Keratinocyte (primary cell): ENCODE measurements around the gene TARP.

Experiments
- DNase-seq: peaks from one replicate; pipeline ENCODE4 v3.0.0-alpha.2; 2011; ENCODE audit warnings: low read depth, missing footprints, low spot score
- FAIRE-seq: peaks from 2 replicates; lab custom pipeline; 2011; peaks lifted over from hg19 to GRCh38; lab: Jason Lieb, UNC
- H2AFZ ChIP-seq: 2 replicates; pipeline ENCODE4 v1.6.0; 2012; ENCODE audit warnings: low read length, control low read depth, inconsistent platforms; ENCODE audit not compliant: control insufficient read depth
- H3K27ac ChIP-seq: 2 replicates; pipeline ENCODE4 v1.5.1; 2011; ENCODE audit warnings: low read length; ENCODE audit not compliant: control insufficient read depth, insufficient read depth
- H3K27me3 ChIP-seq: 3 replicates; pipeline ENCODE4 v1.6.0; 2011; ENCODE audit warnings: low read length; ENCODE audit not compliant: control insufficient read depth, insufficient read depth; ENCODE audit errors: extremely low read depth
- H3K36me3 ChIP-seq, 2 experiments: 2 replicates in 1 of 2; 3 replicates in 1 of 2; pipeline ENCODE4 v1.5.1; 2011; ENCODE audit warnings: low read length in 2 of 2, mild to moderate bottlenecking in 1 of 2; ENCODE audit not compliant: control insufficient read depth in 2 of 2, insufficient read depth in 2 of 2; ENCODE audit errors: extremely low read depth in 1 of 2
- H3K4me1 ChIP-seq: 3 replicates; pipeline ENCODE4 v1.5.1; 2011; ENCODE audit warnings: low read length; ENCODE audit not compliant: control insufficient read depth, insufficient read depth; ENCODE audit errors: extremely low read depth
- H3K4me2 ChIP-seq: 3 replicates; pipeline ENCODE4 v1.6.0; 2011; ENCODE audit warnings: low read depth, low read length; ENCODE audit not compliant: control insufficient read depth, insufficient read depth; ENCODE audit errors: extremely low read depth
- H3K4me3 ChIP-seq, 3 experiments: fragments of 200-600 bp in 1 of 3; sonication (generic) in 1 of 3; 2 replicates in 2 of 3; 3 replicates in 1 of 3; pipeline ENCODE4 v1.5.1; 2011 to 2016; ENCODE audit warnings: low read length in 3 of 3, mild to moderate bottlenecking in 3 of 3, control low read depth in 2 of 3, inconsistent platforms in 1 of 3, low read depth in 1 of 3, mixed read lengths in 1 of 3, mixed run types in 1 of 3, moderate library complexity in 1 of 3; ENCODE audit not compliant: control insufficient read depth in 2 of 3, insufficient read depth in 2 of 3; ENCODE audit errors: extremely low read depth in 1 of 3
- H3K79me2 ChIP-seq: 2 replicates; pipeline ENCODE4 v1.6.0; 2012; ENCODE audit warnings: low read length; ENCODE audit not compliant: control insufficient read depth, insufficient read depth
- H3K9ac ChIP-seq: 3 replicates; pipeline ENCODE4 v1.6.0; 2011; ENCODE audit warnings: low read length; ENCODE audit not compliant: control insufficient read depth, insufficient read depth; ENCODE audit errors: extremely low read depth
- H3K9me1 ChIP-seq: 3 replicates; pipeline ENCODE4 v1.6.0; 2011; ENCODE audit warnings: low read length; ENCODE audit not compliant: control insufficient read depth, insufficient read depth; ENCODE audit errors: extremely low read depth
- H3K9me3 ChIP-seq: 2 replicates; pipeline ENCODE4 v1.5.1; 2012; ENCODE audit warnings: low read depth, low read length; ENCODE audit not compliant: control insufficient read depth
- H4K20me1 ChIP-seq: 3 replicates; pipeline ENCODE4 v1.6.0; 2011; ENCODE audit warnings: low read length; ENCODE audit not compliant: control insufficient read depth, insufficient read depth; ENCODE audit errors: extremely low read depth
- EZH2 ChIP-seq: IDR thresholded peaks from one replicate; pipeline ENCODE4 v1.6.1; 2012; ENCODE audit warnings: inconsistent platforms, mild to moderate bottlenecking, low read length, moderate library complexity
- dilution Hi-C: fragments of 300-500 bp; cut with MboI; formaldehyde crosslinking; loops from one replicate; pipeline ENCODE4 v1.7.0; 2020; ENCODE audit warnings: low sequenced_read_pairs; ENCODE audit not compliant: extremely low pct_ligation_motif_present
- TF ChIP-seq, protein P1 (sequence below), 3 experiments: IDR thresholded peaks in 1 of 3; conservative IDR thresholded peaks in 1 of 3; optimal IDR thresholded peaks in 1 of 3; 2 replicates in 2 of 3; 3 replicates in 1 of 3; pipeline versions ENCODE3 to v1.5.1; 2011; ENCODE audit warnings: low read length in 3 of 3, mild to moderate bottlenecking in 3 of 3, moderate library complexity in 2 of 3, control low read depth in 1 of 3, inconsistent platforms in 1 of 3; ENCODE audit not compliant: insufficient read depth in 2 of 3; ENCODE audit errors: extremely low read depth in 1 of 3

Gene TARP

DNA sequence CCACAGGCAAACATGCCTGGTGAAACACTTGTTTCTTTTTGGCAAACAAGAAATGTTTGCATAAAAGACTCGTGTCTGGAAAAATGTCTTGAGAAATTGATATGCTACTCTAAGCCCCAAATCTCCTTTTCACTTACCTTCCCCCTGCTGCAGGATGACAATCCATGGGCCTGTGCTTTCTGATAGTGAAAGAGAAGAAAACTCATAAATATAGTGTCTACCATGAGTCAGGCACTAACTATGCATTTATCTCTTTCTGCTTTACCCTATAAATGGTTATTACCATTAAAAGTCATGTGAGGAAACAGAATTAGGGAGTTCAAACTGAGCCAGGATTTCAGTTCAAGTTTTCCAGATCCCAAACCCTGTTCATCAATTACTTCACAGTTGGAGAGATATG, 6.6 kb upstream of the TARP start:
- TF ChIP-seq EZH2: no peak
- TF ChIP-seq, protein P1, sequence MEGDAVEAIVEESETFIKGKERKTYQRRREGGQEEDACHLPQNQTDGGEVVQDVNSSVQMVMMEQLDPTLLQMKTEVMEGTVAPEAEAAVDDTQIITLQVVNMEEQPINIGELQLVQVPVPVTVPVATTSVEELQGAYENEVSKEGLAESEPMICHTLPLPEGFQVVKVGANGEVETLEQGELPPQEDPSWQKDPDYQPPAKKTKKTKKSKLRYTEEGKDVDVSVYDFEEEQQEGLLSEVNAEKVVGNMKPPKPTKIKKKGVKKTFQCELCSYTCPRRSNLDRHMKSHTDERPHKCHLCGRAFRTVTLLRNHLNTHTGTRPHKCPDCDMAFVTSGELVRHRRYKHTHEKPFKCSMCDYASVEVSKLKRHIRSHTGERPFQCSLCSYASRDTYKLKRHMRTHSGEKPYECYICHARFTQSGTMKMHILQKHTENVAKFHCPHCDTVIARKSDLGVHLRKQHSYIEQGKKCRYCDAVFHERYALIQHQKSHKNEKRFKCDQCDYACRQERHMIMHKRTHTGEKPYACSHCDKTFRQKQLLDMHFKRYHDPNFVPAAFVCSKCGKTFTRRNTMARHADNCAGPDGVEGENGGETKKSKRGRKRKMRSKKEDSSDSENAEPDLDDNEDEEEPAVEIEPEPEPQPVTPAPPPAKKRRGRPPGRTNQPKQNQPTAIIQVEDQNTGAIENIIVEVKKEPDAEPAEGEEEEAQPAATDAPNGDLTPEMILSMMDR (optimal IDR thresholded peaks at IDR 0.05 in 1 of 3, IDR thresholded peaks at IDR 0.05 in 1 of 3, conservative IDR thresholded peaks at IDR 0.05 in 1 of 3; ENCODE audit: extremely low read depth in 1 of 3, insufficient read depth in 2 of 3, low read length in 3 of 3): no peak
- Histone ChIP-seq H3K9me1 (no peaks in the 10 kb centered on the region), H3K9me3 (no peaks in the 10 kb centered on the region), H3K27ac (no peak overlapping the region), H3K27me3 (no peaks in the 10 kb centered on the region), H3K4me2 (no peak overlapping the region), H2AFZ (no peak overlapping the region), H3K36me3 (no peaks in the 10 kb centered on the region), H3K79me2 (no peaks in the 10 kb centered on the region), H3K4me1 (no peaks in the 10 kb centered on the region), H4K20me1 (no peaks in the 10 kb centered on the region), H3K9ac (no peak overlapping the region), H3K4me3 (no peak overlapping the region)
- FAIRE-seq (no peak), DNase-seq (no peak)
- dilution Hi-C loops: no loop called here

DNA sequence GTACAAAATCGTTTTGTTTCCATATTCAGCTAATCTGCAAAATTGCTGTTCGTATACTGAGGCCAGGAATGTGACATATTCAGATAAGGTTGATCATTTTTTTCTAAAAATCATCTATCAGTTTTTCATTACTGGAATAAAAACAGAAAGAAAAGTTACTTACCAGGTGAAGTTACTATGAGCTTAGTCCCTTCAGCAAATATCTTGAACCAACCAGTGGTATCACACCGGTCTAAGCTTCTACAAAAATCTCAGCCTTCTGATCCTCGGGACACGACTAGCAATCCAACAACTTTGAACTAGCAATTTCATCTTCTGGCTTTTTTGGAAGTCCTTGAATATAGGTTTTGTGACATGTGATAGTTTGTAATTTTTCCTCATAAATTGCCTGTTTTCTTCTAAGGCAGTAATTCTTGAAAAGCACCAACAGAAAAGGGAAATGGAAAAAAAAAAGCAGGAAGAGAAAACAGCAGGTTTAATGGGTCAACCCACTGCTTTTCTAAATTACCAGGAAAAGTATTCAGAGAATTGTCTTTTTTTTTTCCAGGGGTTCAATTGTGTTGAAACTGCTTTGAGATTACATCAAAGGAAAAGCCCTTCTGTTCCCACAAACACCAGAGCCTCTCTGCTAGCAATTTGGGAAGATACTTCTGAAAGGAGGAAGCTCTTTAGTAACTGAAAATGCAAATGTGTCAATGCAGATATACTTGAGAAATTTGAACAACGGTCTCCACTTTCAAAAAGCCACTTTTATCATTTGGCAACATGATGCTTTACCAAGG, 2.9 kb upstream of the TARP start:
- no peaks in the 10 kb centered on the region for H3K27me3 ChIP-seq
- no peak overlapping the region for H3K4me2 ChIP-seq
- H3K9me3 ChIP-seq: no peaks in the 10 kb centered on the region
- H4K20me1 ChIP-seq: no peaks in the 10 kb centered on the region
- H3K9me1 ChIP-seq: no peaks in the 10 kb centered on the region
- no peaks in the 10 kb centered on the region for H3K36me3 ChIP-seq
- no peak overlapping the region for H3K27ac ChIP-seq
- no peak overlapping the region for H3K4me3 ChIP-seq
- dilution Hi-C loops: no loop called here
- no peaks in the 10 kb centered on the region for H3K4me1 ChIP-seq
- no peak overlapping the region for H2AFZ ChIP-seq
- H3K9ac ChIP-seq: no peak overlapping the region
- DNase-seq (no peak), FAIRE-seq (no peak)
- no peaks in the 10 kb centered on the region for H3K79me2 ChIP-seq
- TF ChIP-seq EZH2: no peak
- TF ChIP-seq, protein P1 (optimal IDR thresholded peaks at IDR 0.05 in 1 of 3, IDR thresholded peaks at IDR 0.05 in 1 of 3, conservative IDR thresholded peaks at IDR 0.05 in 1 of 3; ENCODE audit: extremely low read depth in 1 of 3, insufficient read depth in 2 of 3, low read length in 3 of 3): no peak
